ENCODE results near the gene MAGI3.

The MAGI3 gene

GRCh38 chr1:113533061-113533460 is 142.7 kb downstream of the MAGI3 start:
- H3K27me3 ChIP-seq (ENCODE audit: insufficient read depth, low read length): no peaks in the 10 kb centered on the region
- 0 out of 2 replicates have a peak, but pooled peaks cover 4% of the 10 kb centered on the region for H3K4me1 ChIP-seq (ENCODE audit: insufficient read depth, low read length)
- no peak overlapping the region for H3K27ac ChIP-seq (ENCODE audit: low read length)
- H3K4me3 ChIP-seq (ENCODE audit: low read length): no peak overlapping the region
- no peak overlapping the region for H3K9ac ChIP-seq (ENCODE audit: low read depth, low read length)
- peaks cover 7% of the 10 kb centered on the region; the same call in 1 of the 2 replicates for H3K9me3 ChIP-seq (ENCODE audit: insufficient read depth, low read depth, low read length)
- H3K36me3 ChIP-seq (ENCODE audit: insufficient read depth, low read depth, low read length): no peaks in the 10 kb centered on the region

GRCh38 chr1:113534130-113534817 is 144.0 kb downstream of the MAGI3 start:
- Histone ChIP-seq H3K9ac (ENCODE audit: low read depth, low read length) (no peak overlapping the region), H3K27me3 (ENCODE audit: insufficient read depth, low read length) (no peaks in the 10 kb centered on the region), H3K27ac (ENCODE audit: low read length) (no peak overlapping the region), H3K9me3 (ENCODE audit: insufficient read depth, low read depth, low read length) (no peaks in the 10 kb centered on the region), H3K4me1 (ENCODE audit: insufficient read depth, low read length) (0 out of 2 replicates have a peak, but pooled peaks cover 4% of the 10 kb centered on the region), H3K4me3 (ENCODE audit: low read length) (no peak overlapping the region), H3K36me3 (ENCODE audit: insufficient read depth, low read depth, low read length) (no peaks in the 10 kb centered on the region)

- Histone ChIP-seq H3K9ac (ENCODE audit: low read depth, low read length) (no peak overlapping the region), H3K27me3 (ENCODE audit: insufficient read depth, low read length) (no peaks in the 10 kb centered on the region), H3K27ac (ENCODE audit: low read length) (no peak overlapping the region), H3K4me3 (ENCODE audit: low read length) (no peak overlapping the region), H3K36me3 (ENCODE audit: insufficient read depth, low read depth, low read length) (no peaks in the 10 kb centered on the region), H3K9me3 (ENCODE audit: insufficient read depth, low read depth, low read length) (no peaks in the 10 kb centered on the region), H3K4me1 (ENCODE audit: insufficient read depth, low read length) (0 out of 2 replicates have a peak, but pooled peaks cover 4% of the 10 kb centered on the region)
Measured at GRCh38 chr1:113534875-113535274, 144.6 kb downstream of the MAGI3 start.

- Histone ChIP-seq H3K9ac (ENCODE audit: low read depth, low read length) (no peak overlapping the region), H3K9me3 (ENCODE audit: insufficient read depth, low read depth, low read length) (no peaks in the 10 kb centered on the region), H3K4me1 (ENCODE audit: insufficient read depth, low read length) (0 out of 2 replicates have a peak, but pooled peaks cover 4% of the 10 kb centered on the region), H3K4me3 (ENCODE audit: low read length) (no peak overlapping the region), H3K36me3 (ENCODE audit: insufficient read depth, low read depth, low read length) (no peaks in the 10 kb centered on the region), H3K27me3 (ENCODE audit: insufficient read depth, low read length) (no peaks in the 10 kb centered on the region), H3K27ac (ENCODE audit: low read length) (no peak overlapping the region)
Measured at GRCh38 chr1:113536182-113536780, 146.0 kb downstream of the MAGI3 start.

GRCh38 chr1:113538225-113538624 is 147.9 kb downstream of the MAGI3 start:
- no peaks in the 10 kb centered on the region for H3K27me3 ChIP-seq (ENCODE audit: insufficient read depth, low read length)
- no peaks in the 10 kb centered on the region for H3K9me3 ChIP-seq (ENCODE audit: insufficient read depth, low read depth, low read length)
- no peak overlapping the region for H3K9ac ChIP-seq (ENCODE audit: low read depth, low read length)
- H3K4me1 ChIP-seq (ENCODE audit: insufficient read depth, low read length): 0 out of 2 replicates have a peak, but pooled peaks cover 4% of the 10 kb centered on the region
- no peak overlapping the region for H3K27ac ChIP-seq (ENCODE audit: low read length)
- H3K4me3 ChIP-seq (ENCODE audit: low read length): no peak overlapping the region
- no peaks in the 10 kb centered on the region for H3K36me3 ChIP-seq (ENCODE audit: insufficient read depth, low read depth, low read length)

GRCh38 chr1:113540335-113540734 is 150.0 kb downstream of the MAGI3 start:
- Histone ChIP-seq H3K27me3 (ENCODE audit: insufficient read depth, low read length) (no peaks in the 10 kb centered on the region), H3K36me3 (ENCODE audit: insufficient read depth, low read depth, low read length) (no peaks in the 10 kb centered on the region), H3K9ac (ENCODE audit: low read depth, low read length) (no peak overlapping the region), H3K27ac (ENCODE audit: low read length) (no peak overlapping the region), H3K9me3 (ENCODE audit: insufficient read depth, low read depth, low read length) (no peaks in the 10 kb centered on the region), H3K4me1 (ENCODE audit: insufficient read depth, low read length) (no peaks in the 10 kb centered on the region), H3K4me3 (ENCODE audit: low read length) (no peak overlapping the region)

- no peak overlapping the region for H3K4me3 ChIP-seq (ENCODE audit: low read length)
- no peak overlapping the region for H3K9ac ChIP-seq (ENCODE audit: low read depth, low read length)
- H3K27me3 ChIP-seq (ENCODE audit: insufficient read depth, low read length): no peaks in the 10 kb centered on the region
- no peak overlapping the region for H3K27ac ChIP-seq (ENCODE audit: low read length)
- H3K9me3 ChIP-seq (ENCODE audit: insufficient read depth, low read depth, low read length): no peaks in the 10 kb centered on the region
- no peaks in the 10 kb centered on the region for H3K36me3 ChIP-seq (ENCODE audit: insufficient read depth, low read depth, low read length)
- no peaks in the 10 kb centered on the region for H3K4me1 ChIP-seq (ENCODE audit: insufficient read depth, low read length)
Measured at GRCh38 chr1:113541106-113541505, 150.8 kb downstream of the MAGI3 start.

- Histone ChIP-seq H3K9ac (ENCODE audit: low read depth, low read length) (no peak overlapping the region), H3K36me3 (ENCODE audit: insufficient read depth, low read depth, low read length) (no peaks in the 10 kb centered on the region), H3K4me1 (ENCODE audit: insufficient read depth, low read length) (no peaks in the 10 kb centered on the region; the same call in 1 of the 2 replicates), H3K27me3 (ENCODE audit: insufficient read depth, low read length) (no peaks in the 10 kb centered on the region), H3K9me3 (ENCODE audit: insufficient read depth, low read depth, low read length) (no peaks in the 10 kb centered on the region), H3K27ac (ENCODE audit: low read length) (no peak overlapping the region), H3K4me3 (ENCODE audit: low read length) (no peak overlapping the region)
Measured at GRCh38 chr1:113542221-113542701, 151.9 kb downstream of the MAGI3 start.

- no peak overlapping the region for H3K4me3 ChIP-seq (ENCODE audit: low read length)
- no peaks in the 10 kb centered on the region for H3K9me3 ChIP-seq (ENCODE audit: insufficient read depth, low read depth, low read length)
- no peaks in the 10 kb centered on the region for H3K27me3 ChIP-seq (ENCODE audit: insufficient read depth, low read length)
- peaks cover 4% of the 10 kb centered on the region; the same call in 1 of the 2 replicates for H3K4me1 ChIP-seq (ENCODE audit: insufficient read depth, low read length)
- H3K27ac ChIP-seq (ENCODE audit: low read length): no peak overlapping the region
- no peak overlapping the region for H3K9ac ChIP-seq (ENCODE audit: low read depth, low read length)
- no peaks in the 10 kb centered on the region for H3K36me3 ChIP-seq (ENCODE audit: insufficient read depth, low read depth, low read length)
Measured at GRCh38 chr1:113543110-113543509, 152.8 kb downstream of the MAGI3 start.

GRCh38 chr1:113545210-113545609 is 154.9 kb downstream of the MAGI3 start:
- H3K27ac ChIP-seq (ENCODE audit: low read length): no peak overlapping the region
- H3K27me3 ChIP-seq (ENCODE audit: insufficient read depth, low read length): no peaks in the 10 kb centered on the region
- H3K4me1 ChIP-seq (ENCODE audit: insufficient read depth, low read length): peaks cover 4% of the 10 kb centered on the region; the same call in 1 of the 2 replicates
- no peak overlapping the region for H3K4me3 ChIP-seq (ENCODE audit: low read length)
- no peak overlapping the region for H3K9ac ChIP-seq (ENCODE audit: low read depth, low read length)
- H3K36me3 ChIP-seq (ENCODE audit: insufficient read depth, low read depth, low read length): no peaks in the 10 kb centered on the region
- no peaks in the 10 kb centered on the region for H3K9me3 ChIP-seq (ENCODE audit: insufficient read depth, low read depth, low read length)

GRCh38 chr1:113545626-113546025 is 155.3 kb downstream of the MAGI3 start:
- Histone ChIP-seq H3K9ac (ENCODE audit: low read depth, low read length) (no peak overlapping the region), H3K27ac (ENCODE audit: low read length) (no peak overlapping the region), H3K27me3 (ENCODE audit: insufficient read depth, low read length) (no peaks in the 10 kb centered on the region), H3K4me1 (ENCODE audit: insufficient read depth, low read length) (peaks cover 4% of the 10 kb centered on the region; the same call in 1 of the 2 replicates), H3K4me3 (ENCODE audit: low read length) (no peak overlapping the region), H3K36me3 (ENCODE audit: insufficient read depth, low read depth, low read length) (no peaks in the 10 kb centered on the region), H3K9me3 (ENCODE audit: insufficient read depth, low read depth, low read length) (no peaks in the 10 kb centered on the region)

- Histone ChIP-seq H3K9ac (ENCODE audit: low read depth, low read length) (no peak overlapping the region), H3K27me3 (ENCODE audit: insufficient read depth, low read length) (no peaks in the 10 kb centered on the region), H3K9me3 (ENCODE audit: insufficient read depth, low read depth, low read length) (no peaks in the 10 kb centered on the region), H3K4me1 (ENCODE audit: insufficient read depth, low read length) (peaks cover 10% of the 10 kb centered on the region; the same call in 1 of the 2 replicates), H3K27ac (ENCODE audit: low read length) (no peak overlapping the region), H3K4me3 (ENCODE audit: low read length) (no peak overlapping the region), H3K36me3 (ENCODE audit: insufficient read depth, low read depth, low read length) (no peaks in the 10 kb centered on the region)
Measured at GRCh38 chr1:113551728-113552127, 161.4 kb downstream of the MAGI3 start.
